ENCODE data around the gene POLR3C. TPM values are rescaled to one million over a fixed set of nuclear protein-coding genes. Genes with fewer than 3 reads are reported as not detected.
"Not testable (repeated sequence)": the region's sequence is repeated elsewhere in the genome, so short reads cannot be mapped to it uniquely, and the experiment has no call there.

POLR3C gene
- total RNA-seq, 1 donor from 2014 or later: 49.2 TPM

DNA sequence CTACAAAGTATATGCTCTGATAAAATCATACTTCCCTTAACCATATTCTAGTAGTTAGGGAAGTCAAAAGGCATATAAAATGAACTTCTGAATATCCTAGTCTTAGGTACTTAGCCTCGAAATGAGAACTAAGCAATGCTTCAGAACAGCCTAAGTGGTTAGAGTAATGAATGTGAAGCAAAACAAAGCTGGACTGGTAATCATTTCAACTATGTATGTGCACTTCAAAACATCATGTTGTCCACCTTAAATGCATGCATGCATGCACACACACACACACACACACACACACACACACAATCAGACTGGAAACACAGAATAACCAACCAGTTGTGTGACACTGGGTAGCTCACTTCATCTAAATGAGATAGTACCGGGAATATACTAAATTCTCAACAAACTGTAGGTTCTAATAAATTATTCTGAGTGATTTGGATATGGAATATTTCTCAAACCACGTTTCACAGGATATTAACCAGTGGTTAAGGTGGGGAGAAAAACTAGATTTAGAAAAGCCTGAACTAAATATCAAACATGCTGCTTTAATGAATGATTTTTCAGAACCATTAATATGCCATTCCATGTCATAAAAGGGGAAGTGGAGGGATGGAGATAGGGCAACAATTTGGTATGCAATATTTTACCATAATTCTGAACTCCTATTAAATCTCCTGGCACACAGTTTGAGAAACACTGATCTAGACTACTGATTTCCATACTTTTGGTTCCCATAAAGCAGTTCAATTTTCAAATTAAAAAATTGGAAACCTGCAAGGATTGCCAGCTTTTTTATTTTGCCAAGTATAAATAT is 19.6 kb upstream of the POLR3C start:
- no peak overlapping the region for H3K4me3 ChIP-seq (ENCODE audit: low read depth, low read length)
- TF ChIP-seq, protein P1, sequence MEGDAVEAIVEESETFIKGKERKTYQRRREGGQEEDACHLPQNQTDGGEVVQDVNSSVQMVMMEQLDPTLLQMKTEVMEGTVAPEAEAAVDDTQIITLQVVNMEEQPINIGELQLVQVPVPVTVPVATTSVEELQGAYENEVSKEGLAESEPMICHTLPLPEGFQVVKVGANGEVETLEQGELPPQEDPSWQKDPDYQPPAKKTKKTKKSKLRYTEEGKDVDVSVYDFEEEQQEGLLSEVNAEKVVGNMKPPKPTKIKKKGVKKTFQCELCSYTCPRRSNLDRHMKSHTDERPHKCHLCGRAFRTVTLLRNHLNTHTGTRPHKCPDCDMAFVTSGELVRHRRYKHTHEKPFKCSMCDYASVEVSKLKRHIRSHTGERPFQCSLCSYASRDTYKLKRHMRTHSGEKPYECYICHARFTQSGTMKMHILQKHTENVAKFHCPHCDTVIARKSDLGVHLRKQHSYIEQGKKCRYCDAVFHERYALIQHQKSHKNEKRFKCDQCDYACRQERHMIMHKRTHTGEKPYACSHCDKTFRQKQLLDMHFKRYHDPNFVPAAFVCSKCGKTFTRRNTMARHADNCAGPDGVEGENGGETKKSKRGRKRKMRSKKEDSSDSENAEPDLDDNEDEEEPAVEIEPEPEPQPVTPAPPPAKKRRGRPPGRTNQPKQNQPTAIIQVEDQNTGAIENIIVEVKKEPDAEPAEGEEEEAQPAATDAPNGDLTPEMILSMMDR (conservative IDR thresholded peaks at IDR 0.05; ENCODE audit: low read depth, low read length): no peak
- no peak for DNase-seq (ENCODE audit: low read depth)

DNA sequence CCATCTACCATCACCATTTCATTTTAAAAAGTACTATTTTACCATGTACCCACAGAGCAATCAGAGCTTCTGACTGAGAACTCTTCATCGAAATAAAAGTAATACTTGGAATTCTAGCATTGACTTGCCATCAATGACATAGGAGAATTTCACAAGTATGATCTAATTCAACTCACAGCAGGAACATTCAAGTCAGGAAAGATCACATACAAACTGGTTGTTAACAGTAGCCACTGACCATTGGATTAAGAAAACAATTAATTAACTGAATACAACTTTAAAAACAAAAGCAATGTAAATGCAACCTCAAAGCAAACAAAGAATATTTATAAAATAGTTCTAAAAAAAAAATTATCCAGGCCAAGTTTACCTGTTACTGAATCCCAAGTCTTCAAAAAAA is 18.9 kb upstream of the POLR3C start:
- no peak overlapping the region for H3K4me3 ChIP-seq (ENCODE audit: low read depth, low read length)
- TF ChIP-seq, protein P1 (conservative IDR thresholded peaks at IDR 0.05; ENCODE audit: low read depth, low read length): no peak
- no peak for DNase-seq (ENCODE audit: low read depth)

DNA sequence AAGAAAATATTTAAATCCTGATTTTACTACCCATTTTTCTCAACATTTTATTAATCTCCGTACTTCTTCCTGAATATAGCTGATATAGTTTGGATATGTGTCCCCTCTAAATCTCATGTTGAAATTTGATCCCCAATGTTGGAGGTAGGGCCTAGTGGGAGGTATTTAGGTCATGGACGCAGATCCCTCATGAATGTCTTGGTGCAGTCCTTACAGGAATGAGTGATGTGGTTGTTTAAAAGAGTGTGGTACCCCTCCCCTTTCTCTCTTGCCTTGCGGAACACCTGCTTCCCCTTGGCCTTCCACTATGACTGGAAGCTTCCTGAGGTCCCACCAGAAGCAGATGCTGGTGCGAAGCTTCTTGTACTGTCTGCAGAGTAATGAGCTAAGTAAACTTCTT is 17.6 kb upstream of the POLR3C start:
- TF ChIP-seq, protein P1 (conservative IDR thresholded peaks at IDR 0.05; ENCODE audit: low read depth, low read length): no peak
- no peak for DNase-seq (ENCODE audit: low read depth)
- H3K4me3 ChIP-seq (ENCODE audit: low read depth, low read length): no peak overlapping the region

DNA sequence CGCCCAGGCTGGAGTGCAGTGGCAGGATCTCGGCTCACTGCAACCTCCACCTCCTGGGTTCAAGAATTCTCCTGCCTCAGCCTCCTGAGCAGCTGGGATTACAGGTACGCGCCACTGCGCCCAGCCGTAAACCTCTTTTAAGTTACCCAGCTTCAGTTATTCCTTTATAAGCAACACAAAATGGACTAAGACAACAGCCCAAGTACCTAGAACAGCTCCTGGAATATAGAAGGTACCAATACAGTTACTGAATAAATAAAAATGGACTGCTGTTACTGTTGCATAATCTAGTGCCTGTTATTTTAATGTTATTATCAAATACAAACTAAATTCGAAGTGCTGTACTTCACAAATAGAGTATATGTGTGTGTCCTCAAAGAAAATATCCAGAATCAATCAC is 17.2 kb upstream of the POLR3C start:
- no peak for DNase-seq (ENCODE audit: low read depth)
- no peak overlapping the region for H3K4me3 ChIP-seq (ENCODE audit: low read depth, low read length)
- TF ChIP-seq, protein P1 (conservative IDR thresholded peaks at IDR 0.05; ENCODE audit: low read depth, low read length): no peak

DNA sequence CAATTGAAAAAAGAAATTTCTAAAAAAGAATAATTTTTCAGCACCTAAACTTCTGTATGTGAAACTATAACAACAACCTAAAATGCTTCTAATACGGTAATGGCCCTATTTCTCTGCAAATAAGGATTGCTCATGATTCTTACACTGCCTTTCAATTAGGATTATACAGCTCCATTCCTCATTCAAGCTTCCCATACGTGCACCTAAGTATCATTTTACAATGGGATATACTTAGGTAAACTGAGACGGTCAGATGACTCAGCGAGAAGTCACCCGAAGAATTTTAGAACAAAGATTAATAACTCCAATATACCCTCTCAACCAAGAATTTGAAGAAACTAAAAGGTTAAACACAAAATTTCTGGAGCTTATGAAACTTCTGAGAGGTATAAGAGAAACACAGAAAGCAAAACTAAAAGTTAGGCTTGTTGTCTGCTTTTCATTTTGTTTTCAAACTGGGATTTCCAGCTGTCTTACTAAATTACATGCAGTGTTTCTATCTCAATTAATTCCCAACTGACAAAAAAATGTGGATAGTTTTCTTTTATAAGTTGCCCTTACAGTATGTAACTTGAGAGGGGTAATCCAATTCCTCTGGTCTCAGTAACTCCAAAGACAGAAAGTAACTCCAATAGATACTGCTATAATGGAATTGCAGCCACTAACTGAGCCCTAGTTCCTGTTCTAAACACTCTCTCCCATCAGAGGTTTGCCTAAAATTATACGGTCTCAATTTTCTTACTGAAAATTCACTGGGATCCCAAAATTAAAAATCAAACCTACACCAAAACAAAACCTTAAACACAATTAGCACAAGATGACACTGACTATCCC is 10.8 kb upstream of the POLR3C start:
- DNase-seq (ENCODE audit: low read depth); H3K4me3 ChIP-seq (ENCODE audit: low read depth, low read length): not testable (repeated sequence)

DNA sequence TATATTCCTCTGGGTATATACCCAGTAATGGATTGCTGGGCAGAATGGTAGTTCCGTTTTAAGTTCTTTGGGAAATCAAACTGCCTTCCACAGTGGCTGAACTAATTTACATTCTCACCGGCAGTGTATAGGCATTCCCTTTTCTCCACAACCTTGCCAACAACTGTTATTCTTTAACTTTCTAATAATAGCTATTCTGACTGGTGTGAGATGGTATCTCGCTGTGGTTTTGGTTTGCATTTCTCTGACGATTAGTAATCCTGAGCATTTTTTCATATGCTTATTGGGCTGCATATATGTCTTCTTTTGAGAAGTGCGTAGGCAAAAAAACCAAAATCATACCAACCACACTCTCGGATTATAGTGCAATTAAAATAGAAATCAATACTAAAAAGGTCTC is 5.9 kb upstream of the POLR3C start:
- not testable (repeated sequence) for DNase-seq (ENCODE audit: low read depth); H3K4me3 ChIP-seq (ENCODE audit: low read depth, low read length)

DNA sequence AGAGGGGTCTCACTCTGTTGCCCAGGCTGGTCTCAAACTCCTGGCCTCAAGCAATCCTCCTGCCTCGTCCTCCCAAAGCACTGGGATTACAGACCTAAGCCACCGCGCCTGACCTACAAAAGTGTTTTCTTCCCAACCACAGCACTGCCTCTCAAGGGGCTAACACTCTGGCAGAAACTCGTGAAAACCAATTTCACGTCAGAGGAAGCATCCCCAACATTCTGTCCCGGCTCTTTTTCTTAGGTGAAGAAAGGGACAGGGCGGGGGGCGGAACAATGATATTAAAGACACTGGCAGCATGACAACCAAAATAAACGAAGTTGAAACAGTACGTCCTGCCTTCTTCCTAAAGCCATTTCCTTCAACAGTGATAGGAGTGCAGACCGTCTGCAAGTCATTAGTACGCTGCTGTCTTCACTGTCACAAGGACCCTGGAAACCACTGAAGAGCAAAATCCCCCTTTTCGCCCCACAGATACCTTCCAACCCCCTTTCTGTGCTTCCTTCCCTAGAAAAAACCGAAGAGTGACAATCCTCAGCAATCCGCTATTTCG is 1.1 kb upstream of the POLR3C start:
- not testable (repeated sequence) for DNase-seq (ENCODE audit: low read depth)
- peak overlapping the region; percentile 43 for H3K4me3 ChIP-seq (ENCODE audit: low read depth, low read length)

DNA sequence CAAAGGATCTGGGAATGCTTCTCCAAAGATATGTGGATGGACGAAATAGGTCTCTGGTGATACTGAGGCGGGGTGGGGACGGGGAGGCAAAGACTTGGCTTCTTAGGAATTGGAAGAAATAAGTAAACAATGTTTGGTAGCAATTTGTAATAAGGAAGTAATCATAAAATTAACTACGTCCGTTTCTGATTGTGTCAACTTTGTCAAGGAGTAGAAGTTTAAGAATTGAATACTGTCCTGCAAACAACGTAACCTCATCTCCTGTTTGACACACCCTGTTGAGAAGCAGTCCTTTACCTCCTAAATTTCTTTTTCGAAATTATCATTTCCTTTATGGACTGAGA is 471 bp downstream of the POLR3C start:
- no peak for DNase-seq (ENCODE audit: low read depth)
- peak overlapping the region; percentile 99 for H3K4me3 ChIP-seq (ENCODE audit: low read depth, low read length)
- TF ChIP-seq, protein P1 (conservative IDR thresholded peaks at IDR 0.05; ENCODE audit: low read depth, low read length): no peak

All from epithelial cell of proximal tubule (primary cell).